ENCODE measurements around the gene CCDC57.

Gene CCDC57

GRCh38 chr17:82098169-82098938 is 114.3 kb downstream of the CCDC57 start, which contains the start of gene FASN:
Gene FASN, minus strand, starts transcription at chr17:82098236. Its CDS starts 1,791 bp downstream, at chr17:82096445.
- peak within 1 kb of the TSS; percentile 68 to 76 for H3K9ac ChIP-seq (ENCODE audit: low read depth in 1 of 2, low read length in 2 of 2)
- peaks cover 0 to 24% of the 10 kb centered on the region in 2 donors for H3K36me3 ChIP-seq (ENCODE audit: control insufficient read depth in 1 of 2, insufficient read depth in 2 of 2, low read length in 2 of 2)

GRCh38 chr17:82097919-82098168 is 114.8 kb downstream of the CCDC57 start:
- Histone ChIP-seq H3K27me3 (ENCODE audit: control insufficient read depth in 1 of 2, insufficient read depth in 2 of 2, low read length in 2 of 2) (no peaks in the 10 kb centered on the region), H3K36me3 (ENCODE audit: control insufficient read depth in 1 of 2, insufficient read depth in 2 of 2, low read length in 2 of 2) (peaks cover 0 to 28% of the 10 kb centered on the region in 2 donors), H3K9me3 (ENCODE audit: control insufficient read depth in 1 of 2, low read length in 2 of 2) (no peaks in the 10 kb centered on the region), H3K4me3 (ENCODE audit: low read depth in 1 of 2, low read length in 2 of 2) (peak overlapping the region; percentile 63 to 77), H3K4me1 (ENCODE audit: control insufficient read depth in 1 of 2, insufficient read depth in 2 of 2, low read length in 2 of 2) (peaks cover 27 to 28% of the 10 kb centered on the region in 2 donors), H3K9ac (ENCODE audit: low read depth in 1 of 2, low read length in 2 of 2) (peak overlapping the region; percentile 68 to 76), H3K27ac (ENCODE audit: low read depth, low read length) (peak overlapping the region; percentile 75)

More at GRCh38 chr17:82098169-82098938, 114.3 kb downstream of the CCDC57 start, which contains the start of gene FASN:
- Histone ChIP-seq H3K27me3 (ENCODE audit: control insufficient read depth in 1 of 2, insufficient read depth in 2 of 2, low read length in 2 of 2) (no peaks in the 10 kb centered on the region), H3K4me3 (ENCODE audit: low read depth in 1 of 2, low read length in 2 of 2) (peak within 1 kb of the TSS; percentile 63 to 77), H3K4me1 (ENCODE audit: control insufficient read depth in 1 of 2, insufficient read depth in 2 of 2, low read length in 2 of 2) (peaks cover 27 to 28% of the 10 kb centered on the region in 2 donors), H3K27ac (ENCODE audit: low read depth, low read length) (peak within 1 kb of the TSS; percentile 97), H3K9me3 (ENCODE audit: control insufficient read depth in 1 of 2, low read length in 2 of 2) (no peaks in the 10 kb centered on the region)

- H3K9ac ChIP-seq (ENCODE audit: low read depth in 1 of 2, low read length in 2 of 2), result peak overlapping the region; percentile 68 to 76
- no peaks in the 10 kb centered on the region for H3K27me3 ChIP-seq (ENCODE audit: control insufficient read depth in 1 of 2, insufficient read depth in 2 of 2, low read length in 2 of 2)
- peaks cover 0 to 28% of the 10 kb centered on the region in 2 donors for H3K36me3 ChIP-seq (ENCODE audit: control insufficient read depth in 1 of 2, insufficient read depth in 2 of 2, low read length in 2 of 2)
- peak overlapping the region; percentile 63 to 77 for H3K4me3 ChIP-seq (ENCODE audit: low read depth in 1 of 2, low read length in 2 of 2)
- no peaks in the 10 kb centered on the region for H3K9me3 ChIP-seq (ENCODE audit: control insufficient read depth in 1 of 2, low read length in 2 of 2)
- peak overlapping the region; percentile 75 for H3K27ac ChIP-seq (ENCODE audit: low read depth, low read length)
- peaks cover 27 to 28% of the 10 kb centered on the region in 2 donors for H3K4me1 ChIP-seq (ENCODE audit: control insufficient read depth in 1 of 2, insufficient read depth in 2 of 2, low read length in 2 of 2)
Observed at GRCh38 chr17:82097184-82097918, 115.3 kb downstream of the CCDC57 start.

GRCh38 chr17:82096709-82097183 is 115.9 kb downstream of the CCDC57 start:
- no peaks in the 10 kb centered on the region for H3K27me3 ChIP-seq (ENCODE audit: control insufficient read depth in 1 of 2, insufficient read depth in 2 of 2, low read length in 2 of 2)
- H3K4me3 ChIP-seq (ENCODE audit: low read depth in 1 of 2, low read length in 2 of 2), result peak overlapping the region; percentile 63 to 77
- peak overlapping the region; percentile 68 to 76 for H3K9ac ChIP-seq (ENCODE audit: low read depth in 1 of 2, low read length in 2 of 2)
- peaks cover 0 to 34% of the 10 kb centered on the region in 2 donors for H3K36me3 ChIP-seq (ENCODE audit: control insufficient read depth in 1 of 2, insufficient read depth in 2 of 2, low read length in 2 of 2)
- H3K27ac ChIP-seq (ENCODE audit: low read depth, low read length), result no peak overlapping the region
- H3K4me1 ChIP-seq (ENCODE audit: control insufficient read depth in 1 of 2, insufficient read depth in 2 of 2, low read length in 2 of 2), result peaks cover 25 to 27% of the 10 kb centered on the region in 2 donors
- H3K9me3 ChIP-seq (ENCODE audit: control insufficient read depth in 1 of 2, low read length in 2 of 2), result no peaks in the 10 kb centered on the region

GRCh38 chr17:82095777-82096708 is 116.6 kb downstream of the CCDC57 start:
- Histone ChIP-seq H3K36me3 (ENCODE audit: control insufficient read depth in 1 of 2, insufficient read depth in 2 of 2, low read length in 2 of 2) (peaks cover 0 to 41% of the 10 kb centered on the region in 2 donors), H3K4me1 (ENCODE audit: control insufficient read depth in 1 of 2, insufficient read depth in 2 of 2, low read length in 2 of 2) (peaks cover 20 to 23% of the 10 kb centered on the region in 2 donors), H3K9ac (ENCODE audit: low read depth in 1 of 2, low read length in 2 of 2) (peak overlapping the region in 1 of 2 donors; percentile 76), H3K27ac (ENCODE audit: low read depth, low read length) (no peak overlapping the region), H3K27me3 (ENCODE audit: control insufficient read depth in 1 of 2, insufficient read depth in 2 of 2, low read length in 2 of 2) (no peaks in the 10 kb centered on the region), H3K4me3 (ENCODE audit: low read depth in 1 of 2, low read length in 2 of 2) (peak overlapping the region; percentile 63 to 77), H3K9me3 (ENCODE audit: control insufficient read depth in 1 of 2, low read length in 2 of 2) (no peaks in the 10 kb centered on the region)

- H3K36me3 ChIP-seq (ENCODE audit: control insufficient read depth in 1 of 2, insufficient read depth in 2 of 2, low read length in 2 of 2), result peaks cover 0 to 50% of the 10 kb centered on the region in 2 donors
Observed at GRCh38 chr17:82094931-82095776, 117.5 kb downstream of the CCDC57 start.

GRCh38 chr17:82092995-82093751 is 119.5 kb downstream of the CCDC57 start:
- H3K27ac ChIP-seq (ENCODE audit: low read depth, low read length), result no peak overlapping the region
- H3K9ac ChIP-seq (ENCODE audit: low read depth in 1 of 2, low read length in 2 of 2), result no peak overlapping the region
- H3K27me3 ChIP-seq (ENCODE audit: control insufficient read depth in 1 of 2, insufficient read depth in 2 of 2, low read length in 2 of 2), result no peaks in the 10 kb centered on the region
- H3K9me3 ChIP-seq (ENCODE audit: control insufficient read depth in 1 of 2, low read length in 2 of 2), result no peaks in the 10 kb centered on the region
- H3K4me3 ChIP-seq (ENCODE audit: low read depth in 1 of 2, low read length in 2 of 2), result no peak overlapping the region
- H3K36me3 ChIP-seq (ENCODE audit: control insufficient read depth in 1 of 2, insufficient read depth in 2 of 2, low read length in 2 of 2), result peaks cover 18 to 70% of the 10 kb centered on the region in 2 donors
- peaks cover 7 to 15% of the 10 kb centered on the region in 2 donors for H3K4me1 ChIP-seq (ENCODE audit: control insufficient read depth in 1 of 2, insufficient read depth in 2 of 2, low read length in 2 of 2)

More at GRCh38 chr17:82094931-82095776, 117.5 kb downstream of the CCDC57 start:
- Histone ChIP-seq H3K27me3 (ENCODE audit: control insufficient read depth in 1 of 2, insufficient read depth in 2 of 2, low read length in 2 of 2) (no peaks in the 10 kb centered on the region), H3K9me3 (ENCODE audit: control insufficient read depth in 1 of 2, low read length in 2 of 2) (no peaks in the 10 kb centered on the region), H3K27ac (ENCODE audit: low read depth, low read length) (no peak overlapping the region), H3K4me3 (ENCODE audit: low read depth in 1 of 2, low read length in 2 of 2) (no peak overlapping the region), H3K9ac (ENCODE audit: low read depth in 1 of 2, low read length in 2 of 2) (no peak overlapping the region), H3K4me1 (ENCODE audit: control insufficient read depth in 1 of 2, insufficient read depth in 2 of 2, low read length in 2 of 2) (peaks cover 16 to 23% of the 10 kb centered on the region in 2 donors)

- Histone ChIP-seq H3K36me3 (ENCODE audit: control insufficient read depth in 1 of 2, insufficient read depth in 2 of 2, low read length in 2 of 2) (peaks cover 24 to 75% of the 10 kb centered on the region in 2 donors), H3K4me3 (ENCODE audit: low read depth in 1 of 2, low read length in 2 of 2) (no peak overlapping the region), H3K27ac (ENCODE audit: low read depth, low read length) (no peak overlapping the region), H3K9ac (ENCODE audit: low read depth in 1 of 2, low read length in 2 of 2) (no peak overlapping the region), H3K27me3 (ENCODE audit: control insufficient read depth in 1 of 2, insufficient read depth in 2 of 2, low read length in 2 of 2) (no peaks in the 10 kb centered on the region), H3K9me3 (ENCODE audit: control insufficient read depth in 1 of 2, low read length in 2 of 2) (no peaks in the 10 kb centered on the region), H3K4me1 (ENCODE audit: control insufficient read depth in 1 of 2, insufficient read depth in 2 of 2, low read length in 2 of 2) (peaks cover 7 to 15% of the 10 kb centered on the region in 2 donors)
Observed at GRCh38 chr17:82092628-82092994, 120.0 kb downstream of the CCDC57 start.

All from duodenal mucosa (tissue), 2 donors.